ENCODE results near the gene SAP30.

SAP30 gene

DNA sequence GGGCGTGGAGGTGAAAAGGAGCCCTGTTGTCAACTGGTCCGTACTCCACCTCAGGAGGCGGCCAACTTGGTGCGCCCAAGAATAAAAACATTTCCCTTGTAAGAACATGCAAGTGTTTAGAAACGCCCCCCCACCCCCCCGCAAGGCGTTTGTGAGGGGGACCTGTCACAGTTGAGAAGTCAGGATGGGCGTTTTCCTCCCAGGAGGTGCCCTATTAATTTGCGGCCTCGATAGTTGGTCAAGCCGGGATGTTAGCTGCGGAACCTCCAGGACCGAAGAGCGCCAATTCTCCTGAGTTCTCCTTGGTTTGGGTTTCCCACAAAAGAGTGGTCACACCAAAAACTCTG is 651 bp upstream of the SAP30 start:
- no peak for DNase-seq

DNA sequence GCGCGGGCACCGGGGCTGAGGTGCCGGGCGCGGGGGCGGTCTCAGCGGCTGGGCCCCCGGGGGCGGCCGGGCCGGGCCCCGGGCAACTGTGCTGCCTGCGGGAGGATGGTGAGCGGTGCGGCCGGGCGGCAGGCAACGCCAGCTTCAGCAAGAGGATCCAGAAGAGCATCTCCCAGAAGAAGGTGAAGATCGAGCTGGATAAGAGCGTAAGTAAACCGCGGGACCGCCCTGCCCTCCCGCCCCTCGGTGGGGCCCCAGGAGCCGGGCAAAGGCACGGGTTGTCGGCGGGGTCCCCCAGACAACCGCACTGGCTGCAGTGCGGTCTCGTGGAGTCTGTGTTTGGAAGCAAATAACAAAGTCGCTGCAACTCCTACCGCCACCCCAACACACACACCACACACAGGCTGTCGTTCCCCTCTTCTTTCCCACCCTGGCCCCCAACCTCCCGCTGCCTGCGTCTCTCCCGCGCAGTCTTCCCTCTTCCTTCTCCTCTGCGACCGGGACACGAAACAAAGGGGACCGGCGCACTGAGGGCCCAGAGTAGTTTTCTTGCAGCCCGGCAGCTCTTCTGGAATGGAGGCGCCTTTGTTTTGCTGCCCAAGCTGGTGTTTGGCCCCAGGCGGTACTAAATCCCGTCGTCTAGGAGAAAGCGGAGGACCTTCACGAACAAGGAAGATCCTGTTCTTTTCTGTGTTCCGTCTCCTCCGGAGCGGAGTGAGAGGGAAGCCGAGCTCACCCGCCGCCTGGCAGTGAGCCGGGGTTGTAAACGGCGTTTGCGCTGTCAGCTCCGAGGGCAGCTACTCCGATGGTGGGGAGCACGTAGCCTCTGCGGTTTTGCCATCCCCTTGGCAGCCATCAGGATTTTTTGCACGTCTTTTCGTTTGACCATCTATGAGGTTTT is 788 bp downstream of the SAP30 start:
- no peak for DNase-seq

DNA sequence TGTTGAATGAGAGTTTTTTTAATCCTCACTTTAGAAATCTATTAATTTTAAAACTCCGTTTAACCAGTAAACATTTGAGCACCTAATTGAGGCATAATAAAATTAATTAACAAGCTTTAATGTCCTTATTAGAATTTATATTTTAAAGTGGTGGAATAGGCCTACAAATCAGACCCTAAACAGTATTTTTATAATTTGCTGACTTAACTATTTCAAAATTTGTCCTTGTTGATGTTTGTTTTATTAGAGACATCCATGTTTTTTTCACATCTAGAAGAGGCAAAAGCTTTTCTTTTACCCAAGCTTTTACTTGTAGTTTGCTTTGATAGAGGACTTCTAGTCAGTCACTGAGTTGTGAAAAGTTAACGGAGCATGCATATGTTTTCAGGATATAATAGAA is 3.8 kb downstream of the SAP30 start:
- no peak for DNase-seq

DNA sequence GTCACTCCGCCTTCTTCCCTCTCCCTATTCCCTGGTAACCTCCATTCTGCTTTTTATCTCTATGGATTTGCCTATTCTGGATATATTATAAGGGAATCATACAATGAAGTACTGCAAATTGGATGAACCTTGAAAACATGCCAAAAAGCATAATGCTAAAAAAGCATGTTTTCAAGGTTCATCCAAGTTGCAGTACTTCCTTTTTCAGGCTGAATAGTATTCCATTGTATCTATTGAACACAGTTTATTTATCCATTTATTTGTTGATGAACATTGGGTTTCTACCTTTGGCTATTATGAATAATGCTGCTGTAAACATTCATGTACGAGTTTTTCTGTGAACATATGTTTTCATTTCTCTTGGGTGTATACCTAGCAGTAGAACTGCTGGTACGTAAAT is 9.2 kb downstream of the SAP30 start:
- no peak for DNase-seq

DNA sequence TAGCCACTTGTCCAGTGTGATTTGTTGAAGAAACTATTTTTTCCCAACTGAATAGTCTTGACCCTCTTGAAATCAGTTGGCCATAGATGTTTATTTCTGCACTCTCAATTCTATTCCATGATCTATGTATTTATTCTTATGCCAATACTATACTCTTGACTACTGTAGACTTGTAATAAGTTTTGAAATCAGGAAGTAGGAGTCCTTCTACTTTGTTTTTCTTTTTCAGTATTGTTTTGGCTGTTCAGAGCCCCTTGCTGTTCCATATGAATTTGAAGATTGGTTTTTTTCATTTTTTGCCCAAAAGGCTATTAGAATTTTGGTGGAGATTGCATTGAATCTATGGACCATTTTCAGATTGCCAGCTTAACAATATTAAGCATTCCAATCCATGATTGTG is 10.2 kb downstream of the SAP30 start:
- no peak for DNase-seq

DNA sequence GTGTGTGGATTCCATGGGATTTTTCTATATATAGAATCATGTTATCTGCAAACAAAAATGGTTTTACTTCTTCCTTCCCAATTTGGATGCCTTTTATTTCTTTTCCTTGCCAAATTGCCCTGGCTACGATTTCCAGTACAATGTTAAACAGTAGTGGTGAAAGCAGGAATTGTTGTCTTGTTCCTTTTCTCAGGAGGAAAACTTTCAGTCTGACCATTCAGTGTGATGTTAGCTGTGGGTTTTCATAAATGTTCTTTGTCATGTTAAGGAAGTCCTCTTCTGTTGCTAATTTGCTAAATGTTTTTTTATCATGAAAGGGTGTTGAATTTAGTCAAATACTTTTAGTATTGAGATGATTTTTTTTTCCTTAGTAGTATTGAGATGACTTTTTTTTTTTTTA is 10.9 kb downstream of the SAP30 start:
- DNase-seq: no peak

DNA sequence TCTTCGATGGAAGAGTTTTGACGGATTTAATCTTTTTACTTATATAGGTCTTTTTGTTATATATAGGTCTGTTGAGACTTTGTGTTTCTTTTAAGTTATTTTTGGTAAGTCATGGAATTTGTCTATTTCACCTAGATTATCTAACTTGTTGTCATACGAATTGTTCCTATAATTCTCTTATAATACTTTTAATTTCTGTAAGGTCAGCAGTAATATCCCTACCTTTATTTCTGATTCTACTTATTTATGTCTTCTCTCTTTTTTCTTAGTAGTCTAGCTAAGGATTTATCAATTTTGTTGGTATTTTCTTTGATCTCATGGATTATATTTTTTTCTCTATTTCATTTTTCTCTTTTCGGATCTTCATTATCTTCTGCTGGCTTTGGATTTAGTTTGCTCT is 11.6 kb downstream of the SAP30 start:
- DNase-seq: no peak

DNA sequence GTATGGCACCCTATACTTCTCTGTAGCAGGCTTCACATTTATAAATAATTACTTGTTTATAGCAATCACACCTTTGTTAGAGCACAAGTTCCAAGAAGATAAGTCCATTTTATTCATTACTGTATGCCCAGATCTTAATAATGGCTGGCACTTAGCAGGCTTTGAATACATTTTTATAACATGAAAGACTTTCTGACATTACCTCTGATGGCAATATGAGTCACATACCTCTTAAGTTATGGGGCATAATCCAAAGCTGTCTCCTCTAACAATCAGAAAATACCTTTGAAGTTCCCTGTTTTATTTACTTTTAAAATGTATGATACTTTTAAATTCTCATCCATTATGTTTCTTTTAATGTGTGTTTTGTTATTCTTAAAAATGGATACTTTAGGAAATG is 16.0 kb downstream of the SAP30 start:
- DNase-seq: no peak

DNA sequence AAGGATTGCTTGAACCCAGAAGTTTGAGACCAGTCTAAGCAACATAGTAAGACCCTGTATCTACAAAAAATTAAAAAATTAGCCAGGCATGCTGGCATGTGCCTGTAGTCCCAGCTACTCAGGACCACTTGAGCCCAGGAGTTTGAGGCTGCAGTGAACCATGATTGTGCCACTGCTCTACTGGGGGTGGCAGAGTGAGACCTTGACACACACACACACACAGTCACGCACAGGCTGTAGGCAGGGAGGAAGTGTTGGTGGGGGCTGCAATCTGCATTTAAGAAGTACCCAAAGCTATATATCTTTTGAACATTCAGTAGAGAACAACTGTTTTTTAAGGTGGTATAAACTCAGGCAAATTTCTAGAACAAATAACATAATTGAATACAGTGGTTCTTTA is 20.9 kb downstream of the SAP30 start:
- no peak for DNase-seq

DNA sequence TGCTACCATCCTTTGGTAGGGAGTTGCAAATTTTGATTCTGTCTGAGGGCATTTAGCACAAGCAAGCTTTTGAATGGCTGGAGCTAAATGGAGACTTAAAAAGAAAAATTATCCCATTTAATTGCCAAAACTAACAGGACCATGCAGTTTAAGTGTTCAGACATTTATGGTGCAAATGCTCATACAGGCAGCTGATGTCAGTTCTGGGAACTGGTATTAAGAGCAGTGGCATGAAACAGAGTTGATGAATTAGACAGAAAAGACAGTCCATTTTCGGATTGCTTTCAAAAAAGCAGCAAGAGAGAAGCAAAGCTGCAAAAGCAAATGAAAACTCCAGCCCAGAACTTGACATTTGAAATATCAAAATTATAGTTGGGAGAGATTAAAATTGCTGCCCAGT is 26.9 kb downstream of the SAP30 start:
- no peak for DNase-seq

DNA sequence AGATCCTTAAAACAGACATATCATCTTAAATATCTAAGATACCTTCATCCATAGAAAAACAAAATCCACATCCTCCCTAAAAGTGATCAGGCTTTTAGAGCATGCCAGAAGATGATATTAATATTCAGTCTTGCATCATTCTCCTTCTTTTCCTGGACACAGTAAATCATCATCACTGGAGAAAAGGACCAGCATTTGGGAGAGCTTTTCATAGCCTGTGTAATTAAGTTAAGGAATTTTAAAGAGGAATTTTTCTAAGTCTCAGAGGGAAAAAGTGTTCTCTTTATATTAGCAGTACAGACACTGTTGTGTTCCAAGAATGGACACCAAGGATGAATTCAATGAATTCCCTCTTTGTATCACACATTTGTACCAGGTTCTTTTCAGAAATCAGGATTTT is 27.5 kb downstream of the SAP30 start:
- DNase-seq: no peak

DNA sequence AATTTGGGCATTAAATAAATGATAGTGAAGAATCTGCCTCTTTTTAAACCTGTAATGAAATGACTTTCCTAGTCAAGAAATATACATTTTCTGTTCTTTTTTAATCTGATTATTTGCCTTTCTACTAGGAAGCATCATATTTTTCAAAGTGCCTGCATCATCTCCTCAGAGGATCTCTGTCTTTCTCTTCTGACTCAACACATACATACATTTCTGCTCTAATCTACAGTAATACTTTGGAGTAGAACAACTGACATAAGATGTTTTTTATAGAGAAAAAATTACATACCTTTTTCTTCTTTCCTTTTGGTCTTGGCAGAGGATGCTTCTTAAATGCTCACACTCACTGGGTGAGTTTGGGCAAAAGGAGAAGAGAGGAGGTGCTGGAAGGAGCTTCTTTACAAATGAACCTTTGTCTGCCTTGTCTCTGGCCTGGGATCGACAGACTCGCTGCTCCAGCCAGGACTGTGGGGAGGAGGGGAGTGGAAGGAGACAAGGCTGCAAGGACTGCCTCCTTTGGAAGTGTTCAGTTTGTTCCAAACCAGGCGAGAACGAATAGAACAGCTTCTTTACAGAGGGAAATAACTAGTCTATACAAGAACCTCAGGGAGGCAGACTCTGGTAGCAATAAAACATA is 28.1 kb downstream of the SAP30 start, which contains the start of gene SCRG1:
Gene SCRG1 (minus strand): TSS at position 338 of the 637 bp plus-strand sequence. CDS start 7,702 bp downstream, outside the sequence.
- no peak for DNase-seq

DNA sequence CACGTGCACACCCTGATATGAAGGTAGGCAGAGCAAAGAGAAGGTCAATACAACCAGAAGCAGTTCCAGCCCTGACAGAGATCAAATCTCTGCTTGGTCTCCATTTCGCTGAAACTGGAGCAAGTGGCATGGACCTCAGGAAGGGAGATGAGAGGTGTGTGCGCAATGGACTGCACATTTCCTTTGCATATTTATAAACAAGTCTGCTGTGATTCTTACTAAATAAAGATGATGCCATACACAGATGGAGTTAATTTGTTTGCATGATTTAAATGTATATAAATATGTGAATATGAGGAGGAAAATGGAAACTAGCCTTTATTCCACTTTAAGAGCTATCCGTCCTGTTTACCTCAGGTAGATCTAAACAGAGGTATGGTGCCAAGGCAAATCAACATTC is 30.3 kb downstream of the SAP30 start:
- no peak for DNase-seq

DNA sequence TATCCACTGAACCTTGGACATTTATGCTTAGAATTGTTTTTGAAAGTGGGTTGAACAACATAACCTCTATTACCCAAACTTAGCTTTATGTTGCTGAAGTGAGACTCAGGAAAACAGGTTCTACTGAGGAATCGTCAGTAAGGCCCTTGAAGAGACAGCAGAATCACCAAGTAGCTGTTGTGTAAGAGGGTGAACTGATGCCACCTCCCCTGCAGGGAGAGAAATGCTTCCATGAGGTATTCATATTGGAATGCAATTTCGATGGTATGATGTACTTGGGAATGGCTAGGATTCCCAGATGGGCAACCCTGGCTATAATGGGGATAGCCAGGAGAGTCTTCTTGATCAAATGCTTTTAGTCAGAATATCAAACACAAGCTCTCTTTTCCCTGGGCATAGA is 32.3 kb downstream of the SAP30 start:
- no peak for DNase-seq

DNA sequence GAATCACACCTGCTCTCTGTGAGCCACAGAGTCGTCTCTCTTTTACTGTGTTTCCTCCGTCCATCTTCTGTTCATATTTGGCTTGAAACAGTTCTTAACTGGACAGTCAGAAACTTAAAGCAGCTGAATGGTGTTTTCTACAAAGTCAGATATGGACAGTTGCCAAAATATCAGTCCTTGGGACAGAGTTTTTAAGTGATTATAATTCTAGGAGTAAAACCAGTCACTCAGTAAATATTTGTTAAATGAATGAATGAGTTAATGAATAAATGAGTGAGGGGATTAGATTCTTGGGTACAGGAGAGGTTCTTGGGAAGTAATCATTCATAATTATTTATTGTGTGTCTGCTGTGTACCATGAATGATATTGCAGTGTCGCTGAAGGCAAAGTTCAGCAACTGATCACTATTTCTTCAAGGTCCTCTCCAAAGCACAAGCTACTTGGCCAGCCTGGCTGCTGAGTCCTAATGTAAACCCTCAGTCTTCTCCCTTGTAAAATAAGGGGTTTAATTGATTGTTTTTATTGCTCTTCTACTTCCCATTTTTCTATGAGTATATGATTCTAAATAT is 33.6 kb downstream of the SAP30 start:
- no peak for DNase-seq

DNA sequence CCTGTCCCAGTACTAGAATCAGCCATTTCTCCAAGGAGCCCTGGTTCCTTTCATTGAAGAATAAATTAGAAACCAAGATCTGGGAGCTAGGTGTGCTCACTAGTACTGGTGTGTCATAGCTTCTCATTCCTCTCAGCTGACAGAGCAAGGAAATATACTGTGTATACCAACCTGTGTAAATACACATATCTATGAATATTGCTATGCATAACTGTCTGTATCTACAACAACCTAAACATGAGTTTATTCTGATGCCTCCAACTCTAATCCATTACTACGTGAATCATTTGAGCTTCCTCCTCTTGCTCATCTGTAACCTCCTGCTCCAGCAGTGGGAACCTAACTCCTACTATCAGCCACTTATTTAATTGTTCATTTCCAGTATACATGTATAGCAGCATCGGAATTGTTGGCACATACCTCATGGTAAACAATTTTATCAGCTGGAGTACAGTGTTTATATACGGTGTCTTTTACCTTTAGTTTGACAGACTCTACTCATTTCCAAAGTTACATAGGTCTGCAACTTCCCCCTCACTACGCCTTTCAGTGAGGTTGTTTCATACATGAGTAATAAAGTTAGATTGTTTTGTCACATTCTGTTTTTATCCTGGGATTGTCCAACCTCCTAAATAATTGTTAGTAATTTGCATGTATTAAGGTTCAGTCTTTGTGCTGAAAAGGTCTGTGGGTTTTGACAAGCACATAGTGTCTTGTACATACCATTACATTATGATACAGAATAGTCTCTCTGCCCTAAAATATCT is 35.3 kb downstream of the SAP30 start:
- DNase-seq: no peak

DNA sequence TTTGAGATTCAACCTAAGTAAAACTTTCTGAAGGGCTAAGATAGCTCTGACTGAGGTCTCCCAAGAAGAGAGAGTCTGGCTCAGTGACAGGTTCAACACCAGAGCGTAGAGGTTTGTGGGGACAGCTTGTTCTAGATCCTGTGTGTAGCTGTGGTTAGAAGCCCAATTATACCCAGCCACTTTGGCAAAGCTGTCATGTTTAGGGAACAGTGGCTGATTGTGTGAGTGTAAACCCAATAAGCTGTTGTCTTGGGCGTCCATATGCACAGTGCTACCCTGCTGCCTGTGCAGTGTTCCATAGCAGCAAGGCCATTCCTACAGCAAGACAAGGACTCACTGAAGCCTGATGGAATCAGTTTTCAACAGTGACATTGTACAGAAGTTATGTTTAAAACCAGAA is 39.3 kb downstream of the SAP30 start:
- DNase-seq: no peak

DNA sequence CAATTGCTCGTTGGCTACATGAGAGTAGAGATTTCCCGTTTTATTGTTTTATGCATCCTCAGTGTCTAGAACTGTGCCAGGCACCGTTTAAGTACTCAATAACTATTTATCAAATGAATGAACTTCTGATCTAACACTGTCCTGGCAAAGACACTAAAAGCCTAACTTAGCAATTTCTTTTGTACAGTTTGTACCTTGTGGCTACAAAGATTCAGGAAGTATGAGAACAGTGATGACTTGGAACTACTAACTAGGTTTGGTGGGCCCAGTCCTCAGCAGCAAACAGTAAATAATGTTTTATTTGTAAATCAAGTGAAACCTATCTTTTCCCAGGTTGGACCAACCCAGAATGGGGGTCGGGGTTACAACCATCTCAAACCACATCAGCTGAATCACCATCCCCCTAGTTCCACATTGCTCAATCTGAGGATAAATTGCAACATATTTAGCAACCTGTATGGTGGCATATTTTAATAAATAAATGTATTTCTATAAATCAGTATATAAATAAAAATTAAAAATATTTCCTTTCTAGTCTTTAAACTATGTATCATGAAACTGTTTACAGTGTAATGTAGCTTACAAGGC is 40.4 kb downstream of the SAP30 start:
- no peak for DNase-seq

DNA sequence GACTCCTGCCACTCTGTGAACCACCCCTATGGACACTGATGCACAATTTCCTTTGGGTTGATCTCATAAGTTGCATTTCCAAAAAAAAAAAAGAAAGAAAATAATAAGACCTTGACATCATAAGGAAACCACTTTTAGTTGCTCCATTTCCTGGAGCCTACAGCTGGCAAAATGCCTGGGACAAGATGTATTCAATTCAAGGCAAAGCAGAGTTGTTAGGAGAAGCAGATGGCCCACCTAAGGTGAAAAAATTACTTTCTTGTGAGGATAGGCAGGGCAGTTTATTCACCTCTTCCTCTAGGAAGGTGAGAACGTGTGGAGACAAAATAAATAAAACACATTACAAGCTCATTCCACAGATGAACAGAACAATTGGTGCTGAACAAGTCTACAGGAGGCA is 42.3 kb downstream of the SAP30 start:
- DNase-seq: no peak

DNA sequence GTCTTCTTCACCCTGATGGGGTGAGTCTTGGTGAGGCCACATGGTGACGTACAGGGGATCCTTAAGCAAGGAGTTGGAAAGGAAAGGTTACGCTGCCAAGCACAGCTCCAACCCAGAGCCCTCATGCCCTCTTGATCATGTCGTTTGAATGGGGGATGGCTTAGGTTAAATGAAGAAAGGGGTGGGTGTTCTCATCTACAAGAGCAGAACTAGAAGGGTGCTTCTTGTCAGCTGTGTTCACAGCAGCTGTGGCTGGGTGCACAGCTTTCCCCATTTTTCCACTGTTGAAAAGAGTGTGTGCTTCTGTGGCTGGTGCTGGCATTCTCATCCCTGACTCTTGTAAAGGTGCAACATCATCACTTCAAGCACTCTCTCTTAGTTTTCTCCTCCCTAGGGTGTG is 43.7 kb downstream of the SAP30 start:
- DNase-seq: no peak

DNA sequence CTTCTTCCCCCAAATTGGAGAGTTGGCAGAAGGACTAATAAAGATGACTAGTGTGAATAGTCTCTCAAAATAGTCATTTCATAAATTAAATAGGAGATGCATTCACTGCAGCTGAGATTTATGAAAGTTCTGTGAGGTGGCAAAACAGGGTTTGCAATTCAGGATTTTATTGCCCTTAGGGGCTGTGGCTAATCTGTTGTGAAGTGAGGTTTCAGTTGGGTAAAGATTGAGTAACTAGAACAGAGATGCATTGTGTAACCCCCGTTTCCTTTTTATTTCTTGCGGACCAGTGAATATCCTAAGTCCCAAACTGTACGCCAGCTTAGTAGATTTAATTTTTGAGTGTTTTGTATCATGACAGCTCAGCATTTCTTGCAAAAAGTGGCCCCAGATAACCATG is 44.3 kb downstream of the SAP30 start:
- DNase-seq: no peak

DNA sequence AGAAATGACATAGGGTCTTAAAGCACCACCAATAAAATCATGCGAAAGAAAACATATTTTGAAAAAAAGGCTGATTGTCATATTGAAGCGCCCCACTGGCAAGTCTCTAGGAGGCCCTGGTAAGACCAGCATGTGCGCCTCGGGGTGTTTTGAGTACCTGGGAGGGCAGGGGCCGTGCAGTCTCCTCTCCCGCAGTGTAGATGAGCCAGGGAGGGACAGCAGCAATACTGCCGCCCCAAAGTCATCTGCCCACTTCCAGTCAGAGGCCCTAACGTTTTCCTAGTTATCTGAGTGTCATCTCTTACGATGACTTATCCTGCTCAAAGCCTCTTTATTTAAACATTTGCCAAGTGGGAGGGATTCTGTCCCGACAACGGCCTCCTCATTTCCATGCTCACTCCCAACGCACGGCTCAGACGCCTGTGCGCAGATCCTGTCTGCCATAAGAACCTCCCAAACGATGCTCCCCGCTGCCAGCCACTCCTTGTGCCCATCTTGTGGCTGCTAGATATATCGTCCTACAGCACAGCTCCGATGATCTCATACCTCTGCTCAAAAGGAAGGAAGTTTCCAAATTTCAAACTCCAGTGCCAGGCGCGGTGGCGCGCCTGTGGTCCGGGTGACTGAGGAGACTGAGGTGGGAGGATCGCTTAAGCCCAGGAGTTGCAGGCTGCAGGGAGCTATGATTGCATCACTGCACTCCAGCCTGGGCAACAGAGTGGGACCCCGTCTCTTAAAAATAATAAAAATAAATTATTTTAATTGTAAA is 45.3 kb downstream of the SAP30 start:
- peak; percentile 54 for DNase-seq
